A549 (cell line): ENCODE measurements around the gene SNX19. TPM values are rescaled to one million over a fixed set of nuclear protein-coding genes. Genes with fewer than 3 reads are reported as not detected.

ENCODE experiments used
- ATAC-seq, 2 experiments: fragments of 200-7000 bp in 1 of 2; fragments of >200 bp in 1 of 2; cut with Nextera tagmentation in 1 of 2; cut with Tn5 transposase in 1 of 2; 3 replicates each; pipeline versions ENCODE4 v1.8.0 to v1.9.1; 2018 to 2020; ENCODE audit warnings: mild to moderate bottlenecking in 1 of 2, moderate library complexity in 1 of 2
- CTCF ChIA-PET: fragments of 300-600 bp; sonication (Branson Sonifier 250); formaldehyde crosslinking; extraction: SDS; loops from one replicate; lab custom pipeline; 2021; ENCODE audit warnings: antibody characterized with exemption, inconsistent platforms; lab: Yijun Ruan, JAX
- POLR2A ChIA-PET: fragments of 350-600 bp; formaldehyde crosslinking; extraction: SDS; loops from one replicate; lab custom pipeline; 2021; ENCODE audit warnings: antibody characterized with exemption, inconsistent platforms; lab: Yijun Ruan, JAX
- DNase-seq, 2 experiments: peaks; one replicate each; pipeline versions ENCODE4 v3.0.0 to v3.0.0-alpha.2; 2011 to 2016; ENCODE audit warnings: low read depth in 1 of 2, low spot score in 1 of 2
- FAIRE-seq: peaks from 2 replicates; lab custom pipeline; 2011; peaks lifted over from hg19 to GRCh38; lab: Jason Lieb, UNC
- H3K27ac ChIP-seq, 2 experiments: fragments of >200 bp; sonication (Bioruptor Twin); formaldehyde crosslinking; 3 replicates each; pipeline ENCODE4 v1.5.1; 2016 to 2017
- H3K4me1 ChIP-seq: fragments of >200 bp; sonication (Bioruptor Twin); formaldehyde crosslinking; 3 replicates; pipeline ENCODE4 v1.6.1; 2016
- H3K4me2 ChIP-seq: fragments of >200 bp; sonication (Bioruptor Twin); formaldehyde crosslinking; 3 replicates; pipeline ENCODE4 v1.6.1; 2016
- H3K4me3 ChIP-seq: fragments of >200 bp; sonication (Bioruptor Twin); formaldehyde crosslinking; 3 replicates; pipeline ENCODE4 v1.5.1; 2016
- H3K9me3 ChIP-seq: fragments of >200 bp; sonication (Bioruptor Twin); formaldehyde crosslinking; 3 replicates; pipeline ENCODE4 v1.6.1; 2016
- BHLHE40 ChIP-seq: IDR thresholded peaks from 2 replicates; pipeline ENCODE4 v1.6.1; 2012; ENCODE audit warnings: low read depth, low read length, inconsistent platforms
- CBX8 ChIP-seq: fragments of 200-600 bp; sonication (generic); IDR thresholded peaks from 2 replicates; pipeline ENCODE4 v1.6.1; 2016
- CHD2 ChIP-seq: fragments of 150-350 bp; IDR thresholded peaks from 2 replicates; pipeline ENCODE4 v1.6.1; 2014; ENCODE audit warnings: low read length; ENCODE audit not compliant: partially characterized antibody
- ELK1 ChIP-seq: fragments of 150-350 bp; IDR thresholded peaks from 2 replicates; pipeline ENCODE4 v1.6.1; 2014; ENCODE audit warnings: low read depth, mild to moderate bottlenecking, low read length
- ESRRA ChIP-seq: fragments of 150-350 bp; IDR thresholded peaks from 2 replicates; pipeline ENCODE4 v1.6.1; 2014; ENCODE audit warnings: mild to moderate bottlenecking, low read length, borderline replicate concordance
- HES2 ChIP-seq: fragments of >200 bp; sonication (Bioruptor Twin); formaldehyde crosslinking; IDR thresholded peaks from 2 replicates; pipeline ENCODE4 v1.6.1; 2016
- HEYL ChIP-seq: fragments of 250-450 bp; sonication (Bioruptor Pico); IDR thresholded peaks from 2 replicates; pipeline ENCODE4 v1.8.0; 2021; ENCODE audit warnings: mild to moderate bottlenecking, moderate library complexity
- HOXB5 ChIP-seq: fragments of 250-450 bp; sonication (Bioruptor Pico); IDR thresholded peaks from 2 replicates; pipeline ENCODE4 v1.5.0; 2020; ENCODE audit warnings: mild to moderate bottlenecking, moderate library complexity
- MAZ ChIP-seq: fragments of 150-350 bp; IDR thresholded peaks from 2 replicates; pipeline ENCODE4 v1.6.1; 2014; ENCODE audit warnings: antibody characterized with exemption, low read depth, low read length, borderline replicate concordance
- MYC ChIP-seq: IDR thresholded peaks from 2 replicates; pipeline ENCODE4 v1.6.1; 2012; ENCODE audit warnings: mild to moderate bottlenecking, inconsistent platforms, low read length, improper control_type of control experiment, borderline replicate concordance
- NR3C1 ChIP-seq: fragments of >200 bp; sonication (Bioruptor Twin); formaldehyde crosslinking; IDR thresholded peaks from 3 replicates; pipeline ENCODE4 v1.6.1; 2017
- POLR2AphosphoS2 ChIP-seq: conservative IDR thresholded peaks from 2 replicates; pipeline ENCODE4 v1.6.1; 2012; ENCODE audit warnings: low read length, improper control_type of control experiment, inconsistent platforms
- TP53 ChIP-seq: fragments of 250-450 bp; sonication (Bioruptor Pico); IDR thresholded peaks from 2 replicates; pipeline ENCODE4 v1.5.0; 2021; ENCODE audit warnings: mild to moderate bottlenecking, moderate library complexity
- whole genome bisulfite sequencing: methylation state at CpG from one replicate; pipeline ENCODE4 v1.1.6; 2017; ENCODE audit errors: missing lambda C conversion rate; 5-methylcytosine and 5-hydroxymethylcytosine counted together
- polyA plus RNA-seq, 4 experiments: library from polyadenylated mRNA; depleted of rRNA in 3 of 4; stranded (reverse); fragments of >200 nt; fragmentation: RNase III in 1 of 4; extraction: RNeasy Plus Mini Kit Qiagen cat#74134 plus additional on column Dnase treatment in 1 of 4; gene quantifications; 2 replicates in 3 of 4; 3 replicates in 1 of 4; pipeline ENCODE4 v1.2.3, GENCODE V29; 2011 to 2017

The SNX19 gene
- polyA plus RNA-seq, 2 of the 4 experiments (the other 2 are of a cell fraction) = 13.4 to 26.7 TPM

DNA sequence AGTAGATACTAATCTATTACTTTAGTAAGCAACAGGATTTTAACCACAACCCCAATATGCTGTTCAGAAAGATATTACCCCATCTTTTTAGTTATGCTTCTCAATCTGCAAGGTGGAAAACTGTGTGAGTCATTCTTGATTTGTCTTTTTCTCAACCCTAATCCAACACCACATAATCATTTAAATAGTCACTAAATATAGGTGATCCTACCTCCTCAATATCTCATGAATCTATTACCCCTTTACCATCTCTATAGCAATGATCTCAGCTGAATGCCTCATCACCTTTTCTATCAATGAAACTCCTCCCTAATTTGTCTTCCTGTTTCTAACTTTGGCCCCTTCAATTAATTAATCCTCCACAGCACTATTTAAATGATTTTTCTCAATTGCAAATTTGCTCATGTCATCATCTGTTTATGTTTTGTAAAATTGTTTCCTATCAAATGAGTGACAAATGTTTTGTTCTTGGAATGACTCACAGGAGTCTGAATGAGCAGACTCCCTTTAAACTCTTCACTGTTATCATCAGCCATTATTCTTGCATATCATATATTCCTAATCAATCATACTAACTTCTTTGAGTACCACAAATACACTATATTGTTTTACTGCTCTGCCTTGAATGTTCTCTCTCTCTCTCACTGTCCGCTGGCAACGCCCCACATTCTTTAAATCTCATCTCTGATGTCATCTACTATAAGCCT lies 26.1 kb downstream of the SNX19 start:
- Histone ChIP-seq H3K4me2 (no peak overlapping the region), H3K4me3 (no peak overlapping the region), H3K4me1 (peaks cover 4% of the 10 kb centered on the region; the same call in 2 of the 3 replicates), H3K9me3 (no peaks in the 10 kb centered on the region), H3K27ac (no peak overlapping the region)
- DNase-seq (no peak), FAIRE-seq (no peak), ATAC-seq (no peak)
- ChIA-PET POLR2A (no interaction called here), CTCF (interaction anchor here (0.9 to 1.3 kb wide), 3 partner anchors 28 to 455 kb away, joined by 3 to 7 read pairs (median 3); no protein-coding TSS in a partner anchor)
- TF ChIP-seq ELK1 = no peak
- 95% methylated on average over 1 of the region's 2 CpGs for WGBS

DNA sequence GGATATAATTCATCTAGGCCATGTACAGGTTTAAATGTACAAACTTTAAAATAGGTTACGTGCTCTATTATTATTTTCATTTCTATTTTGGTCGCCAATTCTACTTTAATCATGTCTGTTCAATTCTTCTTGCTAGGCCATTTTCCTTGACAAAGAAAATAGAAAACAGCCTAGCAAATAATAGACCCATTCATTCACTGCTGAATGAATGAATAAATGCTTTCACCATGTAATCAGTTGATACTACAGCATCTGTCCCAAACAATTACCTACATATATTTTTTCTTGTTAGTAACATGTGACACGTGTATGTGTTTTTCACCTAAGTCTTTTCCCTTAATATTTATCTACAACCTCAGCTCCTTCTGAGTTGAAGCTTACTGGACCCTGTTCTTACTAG lies 27.5 kb downstream of the SNX19 start:
- ATAC-seq (no peak), FAIRE-seq (no peak), DNase-seq (no peak)
- 95% methylated on average over 3 of the region's 3 CpGs for WGBS
- ChIA-PET CTCF (interaction anchor here (0.8 to 1.3 kb wide), 2 partner anchors 454 to 458 kb away, joined by 3 to 5 read pairs; no protein-coding TSS in a partner anchor), POLR2A (no interaction called here)
- H3K9me3 ChIP-seq = no peaks in the 10 kb centered on the region
- H3K4me2 ChIP-seq = no peak overlapping the region
- H3K27ac ChIP-seq = no peak overlapping the region
- H3K4me3 ChIP-seq = no peak overlapping the region
- TF ChIP-seq CHD2 (no peak), MAZ (no peak), HEYL (CRISPR knock-in tag) (no peak), ESRRA (no peak), POLR2AphosphoS2 (no peak)
- no peaks in the 10 kb centered on the region for H3K4me1 ChIP-seq

GRCh38 chr11:130886704-130887103 lies 29.6 kb downstream of the SNX19 start:
- Histone ChIP-seq H3K27ac (no peak overlapping the region), H3K9me3 (no peaks in the 10 kb centered on the region), H3K4me1 (no peaks in the 10 kb centered on the region), H3K4me3 (no peak overlapping the region), H3K4me2 (no peak overlapping the region)
- ChIA-PET POLR2A (no interaction called here), CTCF (interaction anchor here (0.7 to 1.5 kb wide), 2 partner anchors 8 to 24 kb away, joined by 4 read pairs; no protein-coding TSS in a partner anchor)
- FAIRE-seq (no peak), DNase-seq (no peak), ATAC-seq (no peak)
- no peak for TF ChIP-seq NR3C1
- TF ChIP-seq MYC = no peak
- TF ChIP-seq BHLHE40 = no peak
- TF ChIP-seq ELK1 = no peak
- no peak for TF ChIP-seq HES2
- no peak for TF ChIP-seq HOXB5 (CRISPR knock-in tag)
- TF ChIP-seq TP53 = no peak
- WGBS = 93% methylated on average over 2 of the region's 2 CpGs

- ChIA-PET CTCF (interaction anchor here (0.7 to 4.8 kb wide), 5 partner anchors 12 to 669 kb away, joined by 3 to 21 read pairs (median 4); no protein-coding TSS in a partner anchor), POLR2A (no interaction called here)
- no peak for DNase-seq
- Histone ChIP-seq H3K4me2 (no peak overlapping the region), H3K4me3 (no peak overlapping the region), H3K9me3 (no peaks in the 10 kb centered on the region)
- 82% methylated on average over 5 of the region's 5 CpGs for WGBS
- no peak for TF ChIP-seq CBX8
- TF ChIP-seq, all 56 proteins: peak for 0
- FAIRE-seq (no peak), ATAC-seq (no peak)
- no peaks in the 10 kb centered on the region for H3K4me1 ChIP-seq
- H3K27ac ChIP-seq = no peak overlapping the region
Measured at GRCh38 chr11:130882138-130882551, 34.1 kb downstream of the SNX19 start.
